ENCODE data around the gene ZBTB8A. TPM values are rescaled to one million over a fixed set of nuclear protein-coding genes. Genes with fewer than 3 reads are reported as not detected.

ZBTB8A gene
- total RNA-seq, 4 donors from 2014 or later, result 7.9 to 10.6 (median 9.1) TPM

DNA sequence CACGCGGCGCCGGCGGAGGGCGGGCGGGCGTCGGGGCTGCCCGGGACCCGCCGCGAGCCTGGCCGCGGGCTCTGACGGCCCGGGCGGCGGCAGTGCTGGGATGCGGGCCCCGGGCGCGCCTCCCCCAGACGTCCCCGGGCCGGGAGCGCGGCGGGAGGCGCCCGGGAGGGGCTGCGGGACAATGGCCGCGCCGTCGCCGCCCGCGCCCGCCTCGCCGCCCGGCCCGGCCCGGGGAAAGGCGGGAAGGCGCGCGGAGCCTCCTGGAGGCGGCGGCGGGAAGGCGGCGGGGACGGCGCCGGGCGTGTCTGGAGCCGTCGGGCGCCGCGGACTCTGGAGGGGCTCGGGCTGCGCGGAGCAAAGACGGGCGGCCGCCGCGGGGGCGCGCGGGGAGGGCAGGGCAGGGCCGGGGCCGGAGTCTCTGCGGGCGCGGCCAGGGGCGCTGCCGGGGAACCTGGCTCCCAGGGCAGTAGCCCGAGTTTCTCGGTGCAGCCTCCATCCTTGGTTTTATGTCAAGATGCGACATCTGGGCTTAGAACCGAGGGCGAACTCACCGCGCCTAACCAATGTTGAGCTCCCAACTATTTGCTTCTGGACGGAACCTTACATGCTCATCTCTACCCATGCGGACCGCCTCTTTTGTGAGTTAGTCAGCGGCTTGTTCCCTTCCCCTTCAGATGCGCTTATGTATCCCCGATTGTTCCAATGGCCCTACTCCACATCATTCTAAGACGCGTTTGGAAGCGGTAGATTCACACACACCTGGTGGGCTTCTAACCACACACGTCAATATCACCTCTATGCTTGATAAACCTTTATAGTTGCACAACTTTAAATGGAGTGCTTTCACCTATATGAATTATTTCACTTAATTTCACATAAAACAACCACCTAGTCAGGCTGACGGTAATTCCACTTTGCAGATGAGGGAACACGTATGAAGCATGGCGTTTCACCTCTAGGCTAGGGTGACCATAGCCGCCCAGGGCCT, 651 bp downstream of the ZBTB8A start:
- no peak for TF ChIP-seq CTCF (IDR thresholded peaks at IDR 0.05; ENCODE audit: low read depth)

- TF ChIP-seq CTCF (IDR thresholded peaks at IDR 0.05; ENCODE audit: low read depth), result no peak
Measured at GRCh38 chr1:32540605-32541004, 1.4 kb downstream of the ZBTB8A start.

GRCh38 chr1:32541064-32541566, 1.9 kb downstream of the ZBTB8A start:
- no peak for TF ChIP-seq CTCF (IDR thresholded peaks at IDR 0.05; ENCODE audit: low read depth)

DNA sequence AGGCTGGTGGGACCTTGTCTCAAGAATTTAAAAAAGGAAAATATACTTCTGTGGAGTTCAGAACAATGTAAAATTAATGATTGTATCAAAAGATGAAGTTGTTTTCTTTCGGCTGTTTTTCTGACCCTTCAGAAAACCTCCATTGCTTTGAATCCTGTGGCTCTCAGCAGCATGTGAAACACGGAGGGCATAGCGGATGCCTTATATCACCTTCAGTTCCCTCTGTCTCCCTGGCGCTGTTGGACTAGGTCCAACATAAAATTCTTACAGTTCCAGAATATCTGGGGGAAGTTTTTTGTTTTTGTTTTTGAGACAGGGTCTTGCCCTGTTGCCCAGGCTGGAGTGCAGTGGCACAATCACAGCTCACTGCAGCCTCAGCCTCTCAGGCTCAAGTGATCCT, 7.4 kb downstream of the ZBTB8A start:
- no peak for TF ChIP-seq CTCF (IDR thresholded peaks at IDR 0.05; ENCODE audit: low read depth)

- TF ChIP-seq CTCF (IDR thresholded peaks at IDR 0.05; ENCODE audit: low read depth), result no peak
Measured at GRCh38 chr1:32549616-32550015, 10.4 kb downstream of the ZBTB8A start.

GRCh38 chr1:32554288-32554687, 15.1 kb downstream of the ZBTB8A start:
- TF ChIP-seq CTCF (IDR thresholded peaks at IDR 0.05; ENCODE audit: low read depth), result no peak

- TF ChIP-seq CTCF (IDR thresholded peaks at IDR 0.05; ENCODE audit: low read depth), result no peak
Measured at GRCh38 chr1:32557812-32558211, 18.6 kb downstream of the ZBTB8A start.

Measured in subcutaneous adipose tissue (tissue), 4 donors.